ENCODE data around the gene ARHGAP4. TPM values are rescaled to one million over a fixed set of nuclear protein-coding genes. Genes with fewer than 3 reads are reported as not detected.
A peak's percentile ranks its signal among the peaks of the same experiment; 100 is the strongest.

The ARHGAP4 gene
- total RNA-seq, 2 donors from 2014 or later = 147 to 158 TPM

- ATAC-seq (replicated peaks in 1 of 2) = no peak
- peaks cover 2 to 3% of the 10 kb centered on the region in 2 donors for H3K36me3 Mint-ChIP-seq (ENCODE audit: insufficient read depth in 2 of 2)
These were observed 7.7 kb upstream of the ARHGAP4 start for GRCh38 chrX:153933748-153934147.

GRCh38 chrX:153932220-153932915 lies 6.3 kb upstream of the ARHGAP4 start:
- Mint-ChIP-seq H3K36me3 (ENCODE audit: insufficient read depth in 2 of 2) (peaks cover 0 to 3% of the 10 kb centered on the region in 2 donors), H3K4me3 (no peak overlapping the region), H3K9me3 (no peaks in the 10 kb centered on the region), H3K4me1 (ENCODE audit: low read depth) (peaks cover 40% of the 10 kb centered on the region), H3K27me3 (ENCODE audit: low read depth) (peaks cover 6% of the 10 kb centered on the region), H3K27ac (no peak overlapping the region)
- no peak for ATAC-seq (replicated peaks in 1 of 2)
- no peak for DNase-seq

More at GRCh38 chrX:153933748-153934147, 7.7 kb upstream of the ARHGAP4 start:
- H3K9me3 Mint-ChIP-seq = no peaks in the 10 kb centered on the region
- no peak for DNase-seq
- H3K4me3 Mint-ChIP-seq = peak overlapping the region; percentile 80 to 93
- peaks cover 13% of the 10 kb centered on the region for H3K27me3 Mint-ChIP-seq (ENCODE audit: low read depth)
- peaks cover 39% of the 10 kb centered on the region for H3K4me1 Mint-ChIP-seq (ENCODE audit: low read depth)
- H3K27ac Mint-ChIP-seq = peak overlapping the region; percentile 19

- ATAC-seq (replicated peaks in 1 of 2) = no peak
- peaks cover 0 to 3% of the 10 kb centered on the region in 2 donors for H3K36me3 Mint-ChIP-seq (ENCODE audit: insufficient read depth in 2 of 2)
These were observed 5.7 kb upstream of the ARHGAP4 start for GRCh38 chrX:153931748-153932147.

GRCh38 chrX:153931151-153931550 lies 5.1 kb upstream of the ARHGAP4 start:
- H3K36me3 Mint-ChIP-seq (ENCODE audit: insufficient read depth in 2 of 2) = peaks cover 0 to 3% of the 10 kb centered on the region in 2 donors
- no peaks in the 10 kb centered on the region for H3K27me3 Mint-ChIP-seq (ENCODE audit: low read depth)
- ATAC-seq (replicated peaks in 1 of 2) (no peak), DNase-seq (no peak)
- H3K9me3 Mint-ChIP-seq = no peaks in the 10 kb centered on the region
- H3K4me3 Mint-ChIP-seq = no peak overlapping the region
- no peak overlapping the region for H3K27ac Mint-ChIP-seq
- peaks cover 44% of the 10 kb centered on the region for H3K4me1 Mint-ChIP-seq (ENCODE audit: low read depth)

More at GRCh38 chrX:153931748-153932147, 5.7 kb upstream of the ARHGAP4 start:
- Mint-ChIP-seq H3K4me3 (no peak overlapping the region), H3K4me1 (ENCODE audit: low read depth) (peaks cover 45% of the 10 kb centered on the region), H3K9me3 (no peaks in the 10 kb centered on the region), H3K27ac (no peak overlapping the region), H3K27me3 (ENCODE audit: low read depth) (peaks cover 5% of the 10 kb centered on the region)
- DNase-seq = no peak

- Mint-ChIP-seq H3K27ac (no peak overlapping the region), H3K36me3 (ENCODE audit: insufficient read depth in 2 of 2) (peaks cover 0 to 5% of the 10 kb centered on the region in 2 donors), H3K9me3 (no peaks in the 10 kb centered on the region), H3K4me3 (no peak overlapping the region), H3K27me3 (ENCODE audit: low read depth) (no peaks in the 10 kb centered on the region), H3K4me1 (ENCODE audit: low read depth) (peaks cover 44% of the 10 kb centered on the region)
- ATAC-seq (replicated peaks in 1 of 2) = no peak
- no peak for DNase-seq
These were observed 4.2 kb upstream of the ARHGAP4 start for GRCh38 chrX:153930011-153930910.

GRCh38 chrX:153929576-153929975 lies 3.5 kb upstream of the ARHGAP4 start:
- Mint-ChIP-seq H3K4me3 (peak overlapping the region in 1 of 2 donors; percentile 88), H3K9me3 (no peaks in the 10 kb centered on the region), H3K27me3 (ENCODE audit: low read depth) (no peaks in the 10 kb centered on the region), H3K27ac (peak overlapping the region; percentile 3), H3K4me1 (ENCODE audit: low read depth) (peaks cover 50% of the 10 kb centered on the region), H3K36me3 (ENCODE audit: insufficient read depth in 2 of 2) (peaks cover under 1 to 5% of the 10 kb centered on the region in 2 donors)
- DNase-seq (no peak), ATAC-seq (replicated peaks in 1 of 2) (no peak)

- no peak for DNase-seq
- H3K27me3 Mint-ChIP-seq (ENCODE audit: low read depth) = no peaks in the 10 kb centered on the region
- H3K4me3 Mint-ChIP-seq = peak overlapping the region; percentile 88 to 90
- H3K9me3 Mint-ChIP-seq = no peaks in the 10 kb centered on the region
- H3K4me1 Mint-ChIP-seq (ENCODE audit: low read depth) = peaks cover 53% of the 10 kb centered on the region
- H3K36me3 Mint-ChIP-seq (ENCODE audit: insufficient read depth in 2 of 2) = peaks cover 4 to 5% of the 10 kb centered on the region in 2 donors
- no peak overlapping the region for H3K27ac Mint-ChIP-seq
- no peak for ATAC-seq (replicated peaks in 1 of 2)
These were observed 2.8 kb upstream of the ARHGAP4 start for GRCh38 chrX:153928846-153929245.

GRCh38 chrX:153927922-153928760 lies 2.1 kb upstream of the ARHGAP4 start:
- Mint-ChIP-seq H3K4me3 (peak overlapping the region; percentile 90 to 97), H3K27ac (peak overlapping the region; percentile 89), H3K4me1 (ENCODE audit: low read depth) (peaks cover 57% of the 10 kb centered on the region), H3K36me3 (ENCODE audit: insufficient read depth in 2 of 2) (peaks cover 4 to 5% of the 10 kb centered on the region in 2 donors), H3K9me3 (no peaks in the 10 kb centered on the region), H3K27me3 (ENCODE audit: low read depth) (no peaks in the 10 kb centered on the region)
- DNase-seq (peak; percentile 92 to 97), ATAC-seq (replicated peaks in 1 of 2) (peak; percentile 75 to 78)

GRCh38 chrX:153927672-153927921 lies 1.5 kb upstream of the ARHGAP4 start:
- no peaks in the 10 kb centered on the region for H3K9me3 Mint-ChIP-seq
- H3K27ac Mint-ChIP-seq = peak overlapping the region; percentile 73
- ATAC-seq (replicated peaks in 1 of 2) (no peak), DNase-seq (no peak)
- H3K27me3 Mint-ChIP-seq (ENCODE audit: low read depth) = no peaks in the 10 kb centered on the region
- H3K4me1 Mint-ChIP-seq (ENCODE audit: low read depth) = peaks cover 62% of the 10 kb centered on the region
- peak overlapping the region; percentile 89 to 97 for H3K4me3 Mint-ChIP-seq
- peaks cover 4 to 5% of the 10 kb centered on the region in 2 donors for H3K36me3 Mint-ChIP-seq (ENCODE audit: insufficient read depth in 2 of 2)

- Mint-ChIP-seq H3K9me3 (no peaks in the 10 kb centered on the region), H3K4me1 (ENCODE audit: low read depth) (peaks cover 68% of the 10 kb centered on the region), H3K4me3 (peak overlapping the region; percentile 89 to 97), H3K27me3 (ENCODE audit: low read depth) (no peaks in the 10 kb centered on the region), H3K36me3 (ENCODE audit: insufficient read depth in 2 of 2) (peaks cover 4 to 5% of the 10 kb centered on the region in 2 donors), H3K27ac (peak overlapping the region; percentile 73)
- ATAC-seq (replicated peaks in 1 of 2) = peak; percentile 46 to 52
- peak; percentile 74 to 85 for DNase-seq
These were observed 1.0 kb upstream of the ARHGAP4 start for GRCh38 chrX:153926858-153927671.

- Mint-ChIP-seq H3K27ac (peak overlapping the region; percentile 89), H3K9me3 (no peaks in the 10 kb centered on the region), H3K4me3 (peak overlapping the region; percentile 89 to 97), H3K36me3 (ENCODE audit: insufficient read depth in 2 of 2) (peaks cover 4% of the 10 kb centered on the region in 2 donors), H3K4me1 (ENCODE audit: low read depth) (peaks cover 71% of the 10 kb centered on the region), H3K27me3 (ENCODE audit: low read depth) (no peaks in the 10 kb centered on the region)
- DNase-seq (no peak), ATAC-seq (replicated peaks in 1 of 2) (peak; percentile 25)
These were observed 441 bp upstream of the ARHGAP4 start for GRCh38 chrX:153926552-153926857.

GRCh38 chrX:153925387-153925738 lies 701 bp downstream of the ARHGAP4 start:
- Mint-ChIP-seq H3K27ac (peak overlapping the region; percentile 88), H3K36me3 (ENCODE audit: insufficient read depth in 2 of 2) (peaks cover 2 to 4% of the 10 kb centered on the region in 2 donors), H3K9me3 (no peaks in the 10 kb centered on the region), H3K4me3 (peak overlapping the region; percentile 90 to 96), H3K4me1 (ENCODE audit: low read depth) (peaks cover 65% of the 10 kb centered on the region), H3K27me3 (ENCODE audit: low read depth) (no peaks in the 10 kb centered on the region)
- ATAC-seq (replicated peaks in 1 of 2) (no peak), DNase-seq (no peak)

Measured in activated T-cell treated with anti-CD3 and anti-CD28 coated beads, Interleukin-2, amount 50 U/mL, for 72 hours (primary cell).